Activated CD8-positive, alpha-beta memory T cell treated with anti-CD3 and anti-CD28 coated beads for 48 hours (primary cell): ENCODE measurements around the gene SIGLEC7.

Experiments
- DNase-seq, 3 experiments: peaks; one replicate each; pipeline ENCODE4 v3.0.0-alpha.2; 2020; ENCODE audit warnings: low read depth in 2 of 3, low spot score in 2 of 3

The SIGLEC7 gene

DNA sequence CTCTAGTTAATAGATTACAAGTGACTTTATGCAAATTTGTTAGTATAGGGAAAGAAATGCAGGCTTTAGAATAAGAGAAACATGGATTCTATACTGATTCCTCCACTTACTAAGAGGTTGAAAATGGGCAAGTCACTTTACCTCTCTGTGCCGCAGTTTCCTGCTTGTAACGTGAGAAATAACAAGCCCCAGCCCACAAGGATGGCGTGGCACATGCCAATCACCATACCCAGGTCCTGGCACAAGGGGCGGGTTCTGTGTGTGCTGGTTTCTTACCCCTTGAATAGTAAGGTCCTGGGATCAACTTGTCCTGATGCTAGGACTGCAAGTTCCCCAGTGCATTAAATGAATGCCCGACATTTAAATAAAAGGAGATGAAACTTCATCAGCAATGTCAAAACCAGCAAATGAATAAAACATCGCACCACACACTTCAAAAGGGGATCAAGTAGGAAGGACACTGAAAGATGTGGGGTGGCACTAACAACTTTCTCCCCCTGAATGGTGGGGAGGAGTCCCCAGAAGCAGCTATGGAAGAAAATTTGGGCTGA is 25.3 kb upstream of the SIGLEC7 start:
- no peak for DNase-seq

DNA sequence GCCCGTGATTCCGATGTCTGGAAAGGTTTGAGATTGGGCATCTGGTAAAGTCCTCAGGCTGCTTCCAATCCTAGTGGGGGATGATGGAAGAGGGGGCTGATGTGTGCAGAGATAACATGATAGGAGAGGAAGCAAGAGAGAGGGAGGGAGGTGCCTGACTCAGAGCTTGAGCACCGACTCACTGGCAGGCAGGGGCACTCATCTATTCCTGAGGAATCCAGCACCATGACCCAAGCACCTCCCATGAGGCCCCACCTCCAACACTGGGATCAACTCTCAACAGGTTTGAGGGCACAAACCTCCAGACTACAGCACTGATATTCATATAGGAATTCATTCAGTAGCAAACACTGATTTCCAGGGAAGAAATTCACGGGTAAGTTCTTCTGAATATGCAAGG is 23.0 kb upstream of the SIGLEC7 start:
- DNase-seq, result no peak

DNA sequence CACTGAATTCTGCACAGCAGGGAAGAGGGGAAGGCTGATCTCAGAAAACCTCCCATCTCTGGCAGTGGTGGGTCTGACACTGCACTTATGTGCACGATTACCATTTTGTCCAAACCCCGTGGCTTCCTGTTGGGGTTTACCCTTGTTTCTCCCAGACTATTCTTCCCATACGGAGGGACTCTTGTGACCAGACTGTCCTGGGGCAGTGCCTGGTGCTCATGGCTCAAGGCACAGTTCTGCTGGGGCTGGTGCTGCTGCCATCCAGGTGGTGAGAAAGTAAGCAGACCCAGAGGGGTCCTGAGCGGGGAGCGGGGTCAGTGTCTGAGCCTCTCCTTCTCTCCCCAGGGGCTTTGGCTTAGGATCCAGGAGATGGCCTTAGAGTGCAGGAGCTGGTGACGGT is 22.5 kb upstream of the SIGLEC7 start:
- DNase-seq, result no peak

DNA sequence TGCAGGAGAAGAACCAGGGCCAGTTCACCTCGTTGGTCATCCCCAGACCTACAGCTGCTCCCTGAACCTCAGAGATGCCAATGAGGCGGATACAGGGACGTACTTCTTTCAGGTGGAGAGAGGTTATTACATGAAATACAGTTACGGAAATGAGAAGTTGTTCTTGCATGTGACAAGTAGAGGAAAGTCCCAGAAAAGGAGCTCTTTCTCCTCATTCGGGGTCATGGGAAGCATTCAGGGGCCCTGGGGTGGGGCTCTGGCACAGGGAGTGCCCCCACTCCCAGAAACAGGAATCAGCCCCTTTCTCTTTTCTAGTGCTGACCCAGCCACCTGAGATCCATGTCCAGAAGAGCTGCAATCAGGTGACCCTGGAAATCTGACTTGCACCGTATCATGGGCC is 21.9 kb upstream of the SIGLEC7 start:
- no peak for DNase-seq

DNA sequence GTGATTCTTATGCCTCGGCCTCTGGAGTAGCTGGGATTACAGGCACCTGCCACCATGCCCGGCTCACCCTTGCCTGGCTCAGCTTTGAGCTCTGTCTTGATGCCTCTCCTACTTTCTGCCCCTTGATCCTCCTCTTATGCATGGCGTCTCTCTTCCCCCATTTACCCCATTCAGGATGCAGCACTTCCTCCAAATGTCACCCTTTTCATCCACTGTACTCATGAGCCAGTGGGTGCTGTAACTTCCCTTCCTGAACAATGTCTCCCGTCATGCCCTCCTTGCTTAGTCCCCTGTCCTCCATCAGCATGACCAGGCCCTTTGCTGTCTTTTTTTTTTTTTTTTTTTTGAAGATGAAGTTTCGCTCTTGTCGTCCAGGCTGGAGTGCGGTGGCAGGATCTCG is 20.8 kb upstream of the SIGLEC7 start:
- no peak for DNase-seq

DNA sequence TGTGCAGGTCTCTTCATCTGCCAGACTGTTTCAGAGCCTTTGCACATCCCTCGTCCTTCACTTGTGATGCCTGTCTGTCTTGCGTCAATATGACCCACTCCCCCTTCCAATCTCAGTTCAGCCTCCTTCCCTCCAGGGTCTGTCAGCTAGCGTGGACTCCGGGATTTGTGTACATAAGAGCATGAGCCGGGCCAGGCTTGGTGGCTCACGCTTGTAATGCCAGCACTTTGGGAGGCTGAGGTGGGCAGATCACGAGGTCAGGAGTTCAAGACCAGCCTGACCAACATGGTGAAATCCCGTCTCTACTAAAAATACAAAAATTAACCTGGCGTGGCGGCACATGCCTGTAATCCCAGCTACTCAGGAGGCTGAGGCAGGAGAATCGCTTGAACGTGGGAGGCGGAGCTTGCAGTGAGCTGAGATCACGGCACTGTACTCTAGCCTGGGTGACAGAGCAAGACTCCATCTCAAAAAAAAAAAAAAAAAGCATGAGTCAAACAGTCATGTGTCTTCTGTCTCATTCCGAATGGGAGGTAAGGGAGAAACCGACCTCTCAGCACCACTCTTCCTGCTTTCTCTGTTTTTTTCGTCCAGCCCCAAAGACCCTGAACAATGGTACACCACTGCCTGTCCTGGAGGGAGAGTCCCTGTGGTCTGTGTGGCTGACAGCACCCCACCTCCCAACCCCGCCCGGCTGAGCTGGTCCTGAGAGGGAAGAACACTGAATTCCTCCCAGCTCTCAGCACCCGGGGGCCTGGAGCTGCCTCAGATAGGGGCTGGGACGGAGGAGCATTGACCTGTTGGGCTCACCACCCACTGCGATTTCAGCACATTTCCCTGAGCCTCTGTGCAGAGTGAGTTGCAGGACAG is 19.8 kb upstream of the SIGLEC7 start:
- DNase-seq, result no peak

DNA sequence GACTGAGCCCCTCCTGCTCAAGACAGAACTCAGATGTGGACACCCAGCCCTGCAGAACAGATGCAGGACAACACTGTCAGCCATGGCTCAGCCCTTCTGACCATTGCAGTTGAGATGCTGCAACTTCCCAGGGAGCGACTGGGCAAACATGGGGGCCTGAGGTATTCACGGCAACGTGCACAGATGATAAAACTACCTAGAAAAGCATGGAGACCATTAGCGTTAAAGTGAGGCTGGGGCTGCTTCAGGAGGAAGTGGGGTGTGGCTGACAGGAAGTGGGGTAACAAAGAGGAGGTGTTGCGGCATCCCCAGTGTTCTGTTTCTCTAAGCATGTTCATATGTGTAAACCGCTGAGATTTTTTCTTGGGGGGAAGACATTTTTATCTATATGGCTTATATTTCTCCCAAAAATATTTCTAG is 18.7 kb upstream of the SIGLEC7 start:
- no peak for DNase-seq

DNA sequence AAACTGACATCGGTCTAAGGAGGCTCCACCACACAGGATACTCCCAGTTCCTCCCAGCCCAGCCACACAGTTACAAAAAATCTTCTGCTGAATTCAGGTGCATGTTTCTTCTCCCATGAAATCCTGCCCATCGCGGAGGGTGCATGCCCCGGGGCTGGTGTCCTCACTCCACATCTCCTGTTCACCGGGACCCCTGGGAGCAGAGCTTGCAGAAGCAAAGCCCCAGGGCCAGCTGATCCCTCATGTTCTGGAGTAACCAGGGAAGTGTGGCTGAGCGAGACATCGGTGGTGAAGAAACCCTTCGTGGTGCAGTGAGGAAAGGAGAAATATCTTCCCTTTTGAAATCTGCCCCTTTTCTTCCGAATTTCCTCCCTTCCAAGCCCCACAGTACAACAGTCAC is 18.3 kb upstream of the SIGLEC7 start:
- no peak for DNase-seq

DNA sequence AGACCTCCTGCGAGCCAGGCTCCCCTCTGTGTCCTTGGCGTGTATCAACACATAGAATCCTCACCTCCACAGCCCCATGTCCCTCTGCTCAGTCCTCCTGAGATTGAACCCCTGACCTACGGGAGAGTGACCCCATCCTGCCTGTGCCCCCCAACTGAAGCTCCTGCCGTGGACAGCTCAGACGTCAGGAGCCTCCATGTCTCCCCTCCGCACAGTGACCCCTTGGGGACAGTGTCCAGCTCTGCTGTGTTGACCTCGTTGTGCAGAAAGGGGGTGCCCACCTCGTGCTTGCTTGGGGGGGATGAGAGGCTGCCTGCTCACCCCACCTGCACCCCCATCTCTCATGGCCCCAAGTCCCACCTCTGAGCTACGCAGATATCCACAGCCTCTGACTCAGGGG is 17.9 kb upstream of the SIGLEC7 start:
- no peak for DNase-seq

DNA sequence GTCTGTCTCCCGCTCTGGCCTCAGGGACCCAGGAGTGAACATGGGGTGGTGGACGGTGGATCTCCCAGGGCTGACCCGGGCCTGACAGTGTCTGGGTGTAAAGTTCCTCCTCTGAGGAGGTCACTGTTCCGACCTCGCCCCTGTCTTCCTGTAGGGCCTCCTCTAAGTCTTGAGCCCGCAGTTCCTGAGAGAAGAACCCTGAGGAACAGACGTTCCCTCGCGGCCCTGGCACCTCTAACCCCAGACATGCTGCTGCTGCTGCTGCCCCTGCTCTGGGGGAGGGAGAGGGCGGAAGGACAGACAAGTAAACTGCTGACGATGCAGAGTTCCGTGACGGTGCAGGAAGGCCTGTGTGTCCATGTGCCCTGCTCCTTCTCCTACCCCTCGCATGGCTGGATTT is 17.4 kb upstream of the SIGLEC7 start, which contains the start of gene SIGLEC9:
SIGLEC9 (plus strand) TSS at position 178 of the 400 bp plus-strand sequence; CDS start at position 247, 69 bp downstream.
- no peak for DNase-seq

DNA sequence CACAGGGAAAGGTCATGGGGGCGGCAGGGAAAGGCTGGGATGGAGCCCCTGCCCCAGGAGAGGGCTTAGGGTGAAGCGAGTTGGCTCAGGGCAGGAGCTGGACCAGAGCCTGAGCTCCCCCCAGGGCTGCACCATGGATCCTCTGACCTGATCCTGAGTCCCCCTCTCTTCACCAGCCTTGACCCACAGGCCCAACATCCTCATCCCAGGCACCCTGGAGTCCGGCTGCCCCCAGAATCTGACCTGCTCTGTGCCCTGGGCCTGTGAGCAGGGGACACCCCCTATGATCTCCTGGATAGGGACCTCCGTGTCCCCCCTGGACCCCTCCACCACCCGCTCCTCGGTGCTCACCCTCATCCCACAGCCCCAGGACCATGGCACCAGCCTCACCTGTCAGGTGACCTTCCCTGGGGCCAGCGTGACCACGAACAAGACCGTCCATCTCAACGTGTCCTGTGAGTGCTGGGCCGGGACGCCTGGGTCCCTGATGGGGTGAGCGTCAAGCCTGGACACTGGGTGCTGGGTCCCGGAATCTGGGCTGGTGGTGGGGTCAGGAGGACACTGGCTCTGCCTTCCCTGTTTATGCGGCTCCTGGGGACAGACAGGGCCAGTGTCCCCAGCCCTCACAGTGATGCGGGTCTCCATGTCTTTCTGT is 16.6 kb upstream of the SIGLEC7 start:
- DNase-seq, result no peak

DNA sequence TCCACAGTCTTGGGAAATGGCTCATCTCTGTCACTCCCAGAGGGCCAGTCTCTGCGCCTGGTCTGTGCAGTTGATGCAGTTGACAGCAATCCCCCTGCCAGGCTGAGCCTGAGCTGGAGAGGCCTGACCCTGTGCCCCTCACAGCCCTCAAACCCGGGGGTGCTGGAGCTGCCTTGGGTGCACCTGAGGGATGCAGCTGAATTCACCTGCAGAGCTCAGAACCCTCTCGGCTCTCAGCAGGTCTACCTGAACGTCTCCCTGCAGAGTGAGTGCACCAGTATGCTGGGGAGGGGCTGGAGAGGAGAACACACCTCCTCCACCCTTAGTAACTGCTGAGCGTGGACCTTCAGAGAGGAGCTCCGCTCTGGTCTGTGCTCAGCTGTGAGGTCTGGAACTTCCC is 15.1 kb upstream of the SIGLEC7 start:
- DNase-seq, result no peak

DNA sequence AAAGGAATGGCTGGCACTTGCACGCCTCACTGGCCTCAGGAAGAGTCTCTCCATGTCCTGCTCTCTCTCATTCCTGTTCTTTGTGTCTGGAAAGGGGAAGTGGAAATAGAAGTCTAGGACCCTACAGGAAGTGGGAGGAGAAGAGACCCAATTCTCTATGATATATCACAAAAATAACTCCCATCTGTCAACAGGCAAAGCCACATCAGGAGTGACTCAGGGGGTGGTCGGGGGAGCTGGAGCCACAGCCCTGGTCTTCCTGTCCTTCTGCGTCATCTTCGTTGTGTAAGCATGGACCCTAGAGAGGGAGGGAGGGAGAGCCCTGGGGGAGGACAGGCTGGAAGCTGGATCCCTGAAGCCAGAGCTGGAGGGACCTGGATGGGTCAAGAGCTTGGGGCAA is 14.3 kb upstream of the SIGLEC7 start:
- DNase-seq, result no peak

DNA sequence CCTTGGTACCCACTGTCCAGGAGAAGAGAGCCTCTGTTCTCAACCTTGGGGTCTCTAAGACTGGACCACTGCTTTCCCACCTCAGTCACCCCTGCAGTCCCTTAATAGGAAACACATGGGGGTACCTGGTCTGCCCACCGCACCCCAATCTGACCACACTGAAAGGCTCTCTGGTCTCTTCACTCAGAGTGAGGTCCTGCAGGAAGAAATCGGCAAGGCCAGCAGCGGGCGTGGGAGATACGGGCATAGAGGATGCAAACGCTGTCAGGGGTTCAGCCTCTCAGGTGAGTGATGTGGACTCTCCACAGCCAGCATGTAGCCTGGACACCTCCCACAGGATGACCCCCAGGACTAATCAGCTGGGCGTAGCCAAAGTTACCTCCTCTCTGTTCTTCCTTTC is 13.9 kb upstream of the SIGLEC7 start:
- no peak for DNase-seq

DNA sequence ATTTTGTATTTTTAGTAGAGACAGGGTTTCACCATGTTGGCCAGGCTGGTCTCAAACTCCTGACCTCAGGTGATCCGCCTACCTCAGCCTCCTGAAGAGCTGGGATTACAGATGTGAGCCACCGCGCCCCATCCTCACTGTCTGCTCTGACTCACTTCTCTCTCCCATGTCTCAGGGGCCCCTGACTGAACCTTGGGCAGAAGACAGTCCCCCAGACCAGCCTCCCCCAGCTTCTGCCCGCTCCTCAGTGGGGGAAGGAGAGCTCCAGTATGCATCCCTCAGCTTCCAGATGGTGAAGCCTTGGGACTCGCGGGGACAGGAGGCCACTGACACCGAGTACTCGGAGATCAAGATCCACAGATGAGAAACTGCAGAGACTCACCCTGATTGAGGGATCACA is 12.4 kb upstream of the SIGLEC7 start:
- no peak for DNase-seq

DNA sequence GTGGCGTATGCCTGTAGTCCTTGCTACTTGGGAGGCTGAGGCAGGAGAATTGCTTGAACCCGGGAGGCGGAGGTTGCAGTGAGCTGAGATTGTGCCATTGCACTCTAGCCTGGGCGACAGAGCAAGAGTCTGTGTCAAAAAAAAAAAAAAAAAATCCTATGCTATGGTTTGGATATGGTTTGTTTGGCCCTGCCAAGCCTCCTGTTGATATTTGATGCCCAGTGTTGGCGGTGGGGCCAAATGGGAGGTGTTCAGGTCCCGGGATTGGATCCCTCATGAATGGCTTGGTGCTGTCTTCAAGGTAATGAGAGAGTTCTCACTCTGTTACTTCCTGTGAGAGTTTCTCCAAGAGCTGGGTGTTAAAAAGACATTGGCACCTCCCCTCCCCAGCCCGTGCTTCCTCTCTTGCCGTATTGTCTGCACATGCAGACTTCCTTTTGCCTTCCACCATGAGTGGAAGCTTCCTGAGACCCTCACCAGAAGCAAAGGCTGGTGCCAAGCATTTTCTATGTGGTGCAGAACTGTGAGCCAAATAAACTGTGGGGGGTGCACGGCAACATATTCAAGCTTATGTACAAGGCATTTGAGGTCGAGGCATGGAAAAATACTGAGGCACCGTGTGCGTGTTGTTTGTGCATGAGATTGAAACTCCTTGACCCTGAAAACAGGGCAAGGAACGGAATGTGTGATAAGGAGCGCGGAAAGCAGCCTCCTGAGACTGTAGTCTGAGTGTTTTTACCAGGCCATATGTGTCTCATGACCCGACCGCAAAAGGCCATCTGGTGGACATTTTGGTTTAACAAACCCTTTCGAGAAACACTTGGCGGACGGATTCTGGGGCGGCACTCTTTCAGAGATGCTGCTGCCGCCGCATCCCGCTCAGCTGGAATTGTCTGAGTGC is 10.1 kb upstream of the SIGLEC7 start:
- DNase-seq, result no peak

DNA sequence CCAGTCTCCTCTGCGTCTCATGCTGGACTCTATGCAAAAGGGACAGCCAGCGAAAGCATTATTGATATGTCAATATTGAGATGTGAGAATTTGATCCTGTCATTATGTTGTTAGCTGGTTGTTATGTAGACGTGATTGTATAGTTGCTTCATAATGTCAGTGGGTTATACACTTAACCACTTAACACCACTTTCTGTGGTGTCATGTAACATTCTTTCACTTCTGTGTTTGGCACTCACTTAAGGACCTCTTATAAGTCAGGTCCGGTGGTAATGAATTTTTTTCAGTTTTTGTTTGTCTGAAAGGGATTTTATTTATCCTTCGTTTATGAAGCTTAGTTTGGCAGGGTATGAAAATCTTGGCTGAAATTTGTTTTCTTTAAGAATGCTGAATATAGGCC is 7.1 kb upstream of the SIGLEC7 start:
- DNase-seq, result no peak

DNA sequence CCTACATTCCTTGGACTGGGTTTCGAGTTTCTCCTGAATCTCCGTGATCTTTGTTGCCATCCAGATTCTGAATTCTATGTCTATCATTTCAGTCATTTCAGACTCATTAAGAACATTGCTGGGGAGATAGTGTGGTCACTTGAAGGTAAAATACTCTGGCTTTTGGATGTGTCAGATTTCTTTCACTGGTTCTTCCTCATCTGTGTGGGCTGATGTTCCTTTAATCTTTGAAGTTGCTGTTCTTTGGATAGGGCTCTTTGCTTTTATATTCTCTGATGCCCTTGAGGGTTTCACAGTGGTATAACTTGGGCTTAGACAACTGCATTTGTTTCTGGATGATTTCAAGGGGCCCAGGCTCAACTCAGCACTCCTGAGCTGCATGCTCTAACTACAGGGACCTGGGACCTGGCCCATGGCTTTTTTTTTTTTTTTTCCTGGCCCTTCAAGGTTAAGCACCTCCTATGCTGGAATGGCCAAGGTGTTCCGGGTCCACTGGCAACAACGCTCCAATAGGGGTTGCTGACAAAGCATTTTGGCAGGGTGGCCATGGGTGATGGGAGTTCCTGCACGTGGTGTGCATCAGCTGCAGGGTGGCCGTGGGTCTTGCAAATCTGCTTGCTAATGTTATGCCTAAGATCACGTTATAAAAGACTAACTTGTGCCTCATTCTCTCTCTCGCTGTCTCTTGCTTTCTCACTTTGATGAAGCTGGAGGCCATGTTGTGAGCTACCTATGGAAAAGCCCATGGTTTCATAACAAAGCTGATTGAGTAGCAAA is 5.9 kb upstream of the SIGLEC7 start:
- no peak for DNase-seq

DNA sequence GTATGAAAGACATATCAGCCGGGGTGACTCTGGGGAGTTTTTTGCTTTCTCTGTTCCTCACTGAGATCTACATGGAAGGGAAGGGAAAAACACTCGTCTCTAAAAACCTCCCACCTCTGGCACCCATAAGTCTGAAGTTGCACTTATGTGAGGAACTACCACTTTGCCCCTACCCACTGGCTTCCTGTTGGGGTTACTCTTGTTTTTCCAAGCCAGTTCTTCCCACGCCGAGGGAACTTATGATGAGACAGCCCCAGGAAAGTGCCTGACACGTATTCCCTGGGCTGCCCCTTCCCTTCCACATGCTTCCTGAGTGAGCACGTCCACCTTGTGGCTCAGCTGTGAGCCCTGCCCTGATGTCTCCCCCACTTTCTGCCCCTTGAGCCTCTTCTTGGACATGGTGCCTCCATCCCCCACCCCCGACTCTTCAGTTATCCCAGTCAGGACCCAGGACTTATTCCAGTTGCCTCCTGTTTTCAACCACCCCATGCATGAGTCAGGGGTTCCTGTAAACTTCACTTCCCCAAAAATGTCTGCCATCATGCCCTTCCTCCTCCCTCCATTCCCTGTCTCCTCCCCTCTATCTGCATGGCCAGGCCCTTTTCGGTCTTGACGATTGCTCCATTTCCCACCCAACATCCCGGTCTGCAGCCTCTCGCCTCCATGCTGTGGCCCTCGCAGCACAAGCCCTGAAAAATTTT is 5.1 kb upstream of the SIGLEC7 start:
- DNase-seq, result no peak
